HG03060 (cell line): ENCODE measurements around the gene ORAI1.
"Not testable (repeated sequence)": the region's sequence is repeated elsewhere in the genome, so short reads cannot be mapped to it uniquely, and the experiment has no call there.

ENCODE experiments used
- ATAC-seq: cut with Tn5 transposase; IDR thresholded peaks from one replicate; pipeline ENCODE4 v1.9.1; 2021; ENCODE audit warnings: low read depth, moderate number of reproducible peaks; ENCODE audit not compliant: unreplicated experiment

Gene ORAI1

GRCh38 chr12:121626087-121626852 is at the start of gene ORAI1:
Gene ORAI1, plus strand, starts transcription at chr12:121626530.
- ATAC-seq = no peak

- ATAC-seq = no peak
Observed at GRCh38 chr12:121576851-121577391, 49.4 kb upstream of the ORAI1 start.

- no peak for ATAC-seq
Observed at GRCh38 chr12:121577443-121578180, 48.7 kb upstream of the ORAI1 start.

- ATAC-seq = no peak
Observed at GRCh38 chr12:121578230-121579189, 47.8 kb upstream of the ORAI1 start.

- ATAC-seq = no peak
Observed at GRCh38 chr12:121579190-121579791, 47.0 kb upstream of the ORAI1 start.

- ATAC-seq = no peak
Observed at GRCh38 chr12:121579981-121580868, 46.1 kb upstream of the ORAI1 start.

- no peak for ATAC-seq
Observed at GRCh38 chr12:121580959-121581685, 45.2 kb upstream of the ORAI1 start, which contains the start of gene KDM2B. Gene KDM2B, minus strand, starts transcription at chr12:121581023. Its CDS starts 112 bp downstream, at chr12:121580911.

GRCh38 chr12:121581686-121582429 is 44.5 kb upstream of the ORAI1 start:
- no peak for ATAC-seq

GRCh38 chr12:121582583-121583333 is 43.6 kb upstream of the ORAI1 start:
- ATAC-seq = no peak

- ATAC-seq = not testable (repeated sequence)
Observed at GRCh38 chr12:121583334-121583661, 43.0 kb upstream of the ORAI1 start.

- ATAC-seq = not testable (repeated sequence)
Observed at GRCh38 chr12:121584885-121585284, 41.4 kb upstream of the ORAI1 start.

GRCh38 chr12:121590476-121591143 is 35.7 kb upstream of the ORAI1 start:
- ATAC-seq = no peak

GRCh38 chr12:121592320-121592719 is 34.0 kb upstream of the ORAI1 start:
- no peak for ATAC-seq

GRCh38 chr12:121595520-121595919 is 30.8 kb upstream of the ORAI1 start:
- ATAC-seq = no peak

- ATAC-seq = no peak
Observed at GRCh38 chr12:121596526-121596925, 29.8 kb upstream of the ORAI1 start.

- ATAC-seq = no peak
Observed at GRCh38 chr12:121600702-121601336, 25.5 kb upstream of the ORAI1 start.
